MCF 10A (cell line): ENCODE measurements around the gene SLC17A2. TPM values are rescaled to one million over a fixed set of nuclear protein-coding genes. Genes with fewer than 3 reads are reported as not detected.

Experiments used
- BruUV-seq: library from RNA; stranded (reverse); fragments of 400-500 nt; replicated peaks from 2 replicates; lab custom pipeline; 2021; lab: Mats Ljungman, UMichigan
- CTCF ChIA-PET: fragments of 300-600 bp; sonication (Branson Sonifier 250); formaldehyde crosslinking; extraction: SDS; loops from one replicate; lab custom pipeline; 2021; ENCODE audit warnings: antibody characterized with exemption, inconsistent platforms; lab: Yijun Ruan, JAX
- POLR2A ChIA-PET: fragments of 300-600, 350-650 bp; sonication (Branson Sonifier 250); formaldehyde crosslinking; extraction: SDS; loops from one replicate; lab custom pipeline; 2020; ENCODE audit warnings: antibody characterized with exemption, inconsistent platforms; lab: Yijun Ruan, JAX
- DNase-seq: peaks from one replicate; pipeline ENCODE4 v3.0.0-alpha.2; 2018; ENCODE audit not compliant: unreplicated experiment
- H3K27ac Mint-ChIP-seq: one replicate; pipeline ENCODE4 v1.8.0; 2022; ENCODE audit warnings: mild to moderate bottlenecking, low read depth, mixed read lengths; ENCODE audit not compliant: unreplicated experiment
- H3K27me3 Mint-ChIP-seq: one replicate; pipeline ENCODE4 v1.8.0; 2022; ENCODE audit warnings: mixed read lengths; ENCODE audit not compliant: insufficient read depth, unreplicated experiment
- H3K36me3 Mint-ChIP-seq: one replicate; pipeline ENCODE4 v1.8.0; 2022; ENCODE audit warnings: mild to moderate bottlenecking, moderate library complexity, mixed read lengths; ENCODE audit not compliant: insufficient read depth, unreplicated experiment
- H3K4me1 Mint-ChIP-seq: one replicate; pipeline ENCODE4 v1.8.0; 2022; ENCODE audit warnings: mixed read lengths; ENCODE audit not compliant: insufficient read depth, unreplicated experiment
- H3K4me3 Mint-ChIP-seq: one replicate; pipeline ENCODE4 v1.8.0; 2022; ENCODE audit warnings: mild to moderate bottlenecking, moderate library complexity, mixed read lengths; ENCODE audit not compliant: unreplicated experiment
- H3K9me3 Mint-ChIP-seq: one replicate; pipeline ENCODE4 v1.8.0; 2022; ENCODE audit warnings: mixed read lengths; ENCODE audit not compliant: unreplicated experiment
- intact Hi-C: fragments of 100-400 bp; cut with micrococcal nuclease; formaldehyde crosslinking; loops from 2 replicates; pipeline ENCODE4 v1.14.1; 2022
- total RNA-seq: library from RNA; stranded (reverse); gene quantifications from 2 replicates; pipeline ENCODE4 v1.2.3, GENCODE V29; 2022
- TF ChIP-seq, protein P1 (sequence below): fragments of 200-600 bp; IDR thresholded peaks from one replicate; pipeline ENCODE4 v1.8.0; 2022; ENCODE audit warnings: antibody characterized with exemption, mild to moderate bottlenecking; ENCODE audit not compliant: unreplicated experiment

The SLC17A2 gene
- total RNA-seq, 1 experiment from 2014 or later: not detected

DNA sequence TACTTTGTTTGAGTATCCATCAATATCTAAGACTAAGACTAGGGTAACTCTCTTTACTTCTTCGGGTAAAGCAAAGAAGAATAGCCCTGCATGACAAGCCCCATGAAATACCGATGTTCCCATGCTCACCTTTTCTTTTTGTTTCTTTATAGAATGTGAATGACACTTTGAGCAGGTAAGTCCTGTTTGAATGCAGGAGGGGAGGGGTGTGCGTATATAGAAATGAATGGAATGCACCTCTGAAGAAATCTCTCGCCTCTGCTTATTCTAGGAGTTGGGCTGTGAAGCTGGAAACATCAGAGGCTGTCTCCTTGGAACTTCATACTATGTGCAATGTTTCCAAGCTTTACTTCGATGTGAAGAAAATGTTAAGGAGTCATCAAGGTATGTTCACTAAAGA lies 42.4 kb upstream of the SLC17A2 start:
- H3K4me3 Mint-ChIP-seq: no peak overlapping the region
- peaks cover 29% of the 10 kb centered on the region for H3K4me1 Mint-ChIP-seq
- intact Hi-C loops: no loop called here
- H3K27ac Mint-ChIP-seq: no peak overlapping the region
- ChIA-PET CTCF (interaction anchor here (0.7 to 2.6 kb wide), 4 partner anchors 8 to 30 kb away, joined by 3 to 14 read pairs (median 5); no protein-coding TSS in a partner anchor), POLR2A (interaction anchor here (1.0 to 3.5 kb wide), 5 partner anchors 9 to 722 kb away, joined by 3 to 21 read pairs (median 4); partner anchors contain the start of gene TRIM38)
- DNase-seq: no peak
- peaks cover 95% of the 10 kb centered on the region for H3K36me3 Mint-ChIP-seq
- H3K9me3 Mint-ChIP-seq: no peaks in the 10 kb centered on the region
- no TSS peak for BruUV-seq
- TF ChIP-seq, protein P1, sequence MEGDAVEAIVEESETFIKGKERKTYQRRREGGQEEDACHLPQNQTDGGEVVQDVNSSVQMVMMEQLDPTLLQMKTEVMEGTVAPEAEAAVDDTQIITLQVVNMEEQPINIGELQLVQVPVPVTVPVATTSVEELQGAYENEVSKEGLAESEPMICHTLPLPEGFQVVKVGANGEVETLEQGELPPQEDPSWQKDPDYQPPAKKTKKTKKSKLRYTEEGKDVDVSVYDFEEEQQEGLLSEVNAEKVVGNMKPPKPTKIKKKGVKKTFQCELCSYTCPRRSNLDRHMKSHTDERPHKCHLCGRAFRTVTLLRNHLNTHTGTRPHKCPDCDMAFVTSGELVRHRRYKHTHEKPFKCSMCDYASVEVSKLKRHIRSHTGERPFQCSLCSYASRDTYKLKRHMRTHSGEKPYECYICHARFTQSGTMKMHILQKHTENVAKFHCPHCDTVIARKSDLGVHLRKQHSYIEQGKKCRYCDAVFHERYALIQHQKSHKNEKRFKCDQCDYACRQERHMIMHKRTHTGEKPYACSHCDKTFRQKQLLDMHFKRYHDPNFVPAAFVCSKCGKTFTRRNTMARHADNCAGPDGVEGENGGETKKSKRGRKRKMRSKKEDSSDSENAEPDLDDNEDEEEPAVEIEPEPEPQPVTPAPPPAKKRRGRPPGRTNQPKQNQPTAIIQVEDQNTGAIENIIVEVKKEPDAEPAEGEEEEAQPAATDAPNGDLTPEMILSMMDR: no peak
- H3K27me3 Mint-ChIP-seq: no peaks in the 10 kb centered on the region

DNA sequence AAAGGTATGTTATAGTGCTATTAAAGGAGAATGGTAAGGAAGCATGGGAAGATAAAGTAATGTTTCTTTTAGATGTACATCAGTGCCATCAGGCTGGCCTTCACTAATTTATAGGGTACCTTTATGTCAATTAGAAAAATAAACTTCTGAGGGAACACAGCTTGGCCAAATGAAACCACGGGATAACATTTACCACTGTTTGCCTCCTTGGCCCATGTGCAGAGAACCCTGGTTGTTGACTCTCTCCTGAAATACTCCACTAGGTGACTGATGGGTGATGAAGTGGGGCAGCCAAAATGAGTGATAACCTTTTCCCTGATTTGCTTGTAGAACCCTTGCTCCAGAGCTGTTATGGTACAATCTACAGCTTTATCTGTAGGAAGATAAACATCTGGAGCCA lies 41.6 kb upstream of the SLC17A2 start:
- no peak overlapping the region for H3K4me3 Mint-ChIP-seq
- CTCF ChIA-PET: interaction anchor here (1.3 to 2.6 kb wide), 2 partner anchors 20 to 31 kb away, joined by 7 to 14 read pairs; no protein-coding TSS in a partner anchor
- TF ChIP-seq, protein P1: no peak
- POLR2A ChIA-PET: interaction anchor here (1.1 to 2.8 kb wide), 3 partner anchors 12 to 721 kb away, joined by 3 to 21 read pairs (median 4); no protein-coding TSS in a partner anchor
- intact Hi-C loops: no loop called here
- no peaks in the 10 kb centered on the region for H3K9me3 Mint-ChIP-seq
- BruUV-seq: no TSS peak
- H3K36me3 Mint-ChIP-seq: peaks cover 97% of the 10 kb centered on the region
- peaks cover 34% of the 10 kb centered on the region for H3K4me1 Mint-ChIP-seq
- H3K27ac Mint-ChIP-seq: no peak overlapping the region
- H3K27me3 Mint-ChIP-seq: no peaks in the 10 kb centered on the region
- DNase-seq: no peak

GRCh38 chr6:25971187-25971821 lies 40.8 kb upstream of the SLC17A2 start:
- peak; percentile 83 for DNase-seq
- TF ChIP-seq, protein P1: no peak
- Mint-ChIP-seq H3K27me3 (no peaks in the 10 kb centered on the region), H3K27ac (peak overlapping the region; percentile 77), H3K4me3 (peak overlapping the region; percentile 24), H3K4me1 (peaks cover 38% of the 10 kb centered on the region), H3K9me3 (no peaks in the 10 kb centered on the region), H3K36me3 (peaks cover 97% of the 10 kb centered on the region)
- no TSS peak for BruUV-seq
- CTCF ChIA-PET: interaction anchor here (3.8 kb wide), 1 partner anchor 21 kb away, joined by 19 read pairs; no protein-coding TSS in a partner anchor
- POLR2A ChIA-PET: interaction anchor here (0.9 to 4.4 kb wide), 11 partner anchors 9 to 55 kb away, joined by 3 to 34 read pairs (median 5); partner anchors contain the start of gene TRIM38
- intact Hi-C loops: no loop called here

DNA sequence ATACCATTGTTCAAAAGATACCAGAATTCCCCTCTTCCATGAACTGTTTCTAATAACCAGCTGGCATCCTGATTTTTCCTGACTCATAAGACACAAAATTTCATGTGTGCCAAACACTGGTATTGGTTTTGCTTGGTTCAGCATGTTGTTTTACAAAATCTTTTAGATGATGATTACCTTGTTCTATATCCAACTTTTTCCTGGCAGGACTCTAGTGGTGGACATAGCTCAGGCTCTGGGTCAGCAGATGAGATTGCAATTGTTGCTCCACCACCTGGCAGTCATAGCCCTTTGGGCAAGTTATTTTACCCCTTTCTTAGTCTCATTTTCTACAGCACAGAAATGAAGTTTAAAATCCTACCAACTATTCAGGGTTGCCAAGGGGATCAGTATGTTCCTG lies 38.3 kb upstream of the SLC17A2 start:
- Mint-ChIP-seq H3K9me3 (no peaks in the 10 kb centered on the region), H3K27ac (peak overlapping the region; percentile 46), H3K36me3 (peaks cover 90% of the 10 kb centered on the region), H3K4me3 (no peak overlapping the region), H3K4me1 (peaks cover 45% of the 10 kb centered on the region), H3K27me3 (no peaks in the 10 kb centered on the region)
- TF ChIP-seq, protein P1: no peak
- ChIA-PET CTCF (interaction anchor here (1.3 to 3.8 kb wide), 3 partner anchors 24 to 57 kb away, joined by 5 to 19 read pairs (median 11); no protein-coding TSS in a partner anchor), POLR2A (interaction anchor here (0.6 to 4.4 kb wide), 10 partner anchors 17 to 344 kb away, joined by 3 to 34 read pairs (median 4); a partner anchor contains a TSS)
- no TSS peak for BruUV-seq
- DNase-seq: peak; percentile 24
- intact Hi-C loops: no loop called here
